ENCODE measurements around the gene PTGES3L.
A peak's percentile ranks its signal among the peaks of the same experiment; 100 is the strongest.
"Not testable (repeated sequence)": the region's sequence is repeated elsewhere in the genome, so short reads cannot be mapped to it uniquely, and the experiment has no call there.

PTGES3L gene

GRCh38 chr17:43014020-43014648, 34.3 kb upstream of the PTGES3L start:
- DNase-seq (ENCODE audit: low spot score): no peak

DNA sequence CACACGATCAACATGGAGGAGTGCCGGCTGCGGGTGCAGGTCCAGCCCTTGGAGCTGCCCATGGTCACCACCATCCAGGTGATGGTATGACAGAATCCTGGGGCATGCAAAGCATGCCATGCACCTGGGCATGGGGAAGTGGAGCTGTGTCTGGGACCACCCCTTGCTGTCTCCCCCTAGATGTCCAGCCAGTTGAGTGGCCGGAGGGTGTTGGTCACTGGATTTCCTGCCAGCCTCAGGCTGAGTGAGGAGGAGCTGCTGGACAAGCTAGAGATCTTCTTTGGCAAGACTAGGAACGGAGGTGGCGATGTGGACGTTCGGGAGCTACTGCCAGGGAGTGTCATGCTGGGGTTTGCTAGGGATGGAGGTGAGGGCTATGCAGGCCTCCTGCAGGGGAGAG, 33.4 kb upstream of the PTGES3L start:
- no peak for DNase-seq (ENCODE audit: low spot score)

DNA sequence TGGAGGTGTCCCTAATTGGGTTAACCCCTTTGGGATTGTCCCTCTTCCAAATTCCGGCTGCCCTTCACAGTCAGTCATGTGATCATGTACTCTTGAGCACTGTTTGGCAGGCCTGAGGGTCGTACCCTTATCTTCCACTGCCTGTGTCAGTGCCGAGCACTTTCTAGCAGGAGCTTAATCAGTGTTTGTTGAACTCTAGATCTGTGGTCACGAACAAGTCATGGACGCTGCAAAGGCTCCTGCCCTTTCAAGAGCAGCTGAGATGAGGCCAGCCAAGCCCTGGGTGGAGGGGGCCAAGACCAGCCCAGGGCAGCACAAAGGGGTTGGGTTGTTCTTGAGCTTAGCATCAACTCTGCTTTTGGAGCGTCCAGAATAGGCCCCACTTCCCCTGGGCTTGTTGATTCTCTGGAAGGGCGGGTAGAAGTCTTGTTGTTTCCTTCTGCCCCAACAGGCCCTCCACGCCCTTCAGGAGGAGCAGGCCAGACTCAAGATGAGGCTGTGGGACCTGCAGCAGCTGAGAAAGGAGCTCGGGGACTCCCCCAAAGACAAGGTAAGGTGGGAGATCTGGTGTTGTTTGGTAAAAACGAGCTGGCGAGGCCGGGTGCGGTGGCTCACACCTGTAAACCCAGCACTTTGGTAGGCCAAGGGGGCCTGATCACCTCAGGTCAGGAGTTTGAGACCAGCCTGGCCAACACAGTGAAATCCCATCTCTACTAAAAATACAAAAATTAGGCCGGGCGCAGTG, 32.0 kb upstream of the PTGES3L start:
- DNase-seq (ENCODE audit: low spot score): no peak

- DNase-seq (ENCODE audit: low spot score): no peak
Observed at GRCh38 chr17:43010667-43011308, 30.9 kb upstream of the PTGES3L start.

DNA sequence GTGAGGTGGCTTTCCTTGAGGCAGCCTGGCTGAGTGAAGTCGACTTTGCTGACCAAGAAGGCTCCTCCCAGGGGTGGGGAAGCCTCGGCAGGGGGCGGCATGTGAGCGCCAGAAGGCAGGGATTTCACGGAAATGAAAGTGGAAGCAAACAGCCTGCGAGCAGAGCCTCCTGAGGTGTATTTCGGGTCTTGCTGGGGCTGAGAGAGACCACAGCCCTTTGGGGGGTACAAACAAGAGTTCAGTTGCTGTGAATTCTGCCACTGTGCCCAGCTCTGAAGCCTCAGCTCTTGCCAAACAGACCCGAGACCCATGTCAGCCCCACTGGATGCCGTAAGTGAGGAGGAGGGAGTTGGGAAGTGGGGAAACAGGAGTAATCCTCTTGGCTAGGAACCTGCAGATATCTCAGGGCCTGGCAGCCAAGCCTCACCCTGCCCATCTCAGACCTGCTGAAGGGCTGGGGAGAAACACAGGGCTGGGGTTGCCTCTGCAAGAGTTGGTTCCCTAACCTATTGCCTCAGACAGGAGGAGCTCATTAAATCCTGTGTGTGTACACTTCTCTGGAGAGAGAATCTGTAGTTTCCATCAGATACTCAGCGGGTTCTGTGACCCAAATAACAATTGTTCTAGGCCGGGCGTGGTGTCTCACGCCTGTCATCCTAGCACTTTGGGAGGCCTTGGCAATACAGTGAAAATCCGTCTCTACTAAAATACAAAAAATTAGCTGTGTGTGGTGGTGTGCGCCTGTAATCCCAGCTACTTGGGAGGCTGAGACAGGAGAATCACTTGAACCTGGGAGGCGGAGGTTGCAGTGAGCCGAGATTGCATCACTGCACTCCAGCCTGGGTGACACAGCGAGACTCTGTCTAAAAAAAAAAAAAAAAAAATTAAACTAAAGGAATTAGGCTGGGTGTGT, 27.0 kb upstream of the PTGES3L start, which contains the start of gene IFI35:
TSS of gene IFI35 (plus strand) at position 146 of the 913 bp plus-strand sequence. CDS start at position 310, 164 bp downstream.
- no peak for DNase-seq (ENCODE audit: low spot score)

GRCh38 chr17:43003542-43004172, 23.8 kb upstream of the PTGES3L start:
- DNase-seq (ENCODE audit: low spot score): no peak

- not testable (repeated sequence) for DNase-seq (ENCODE audit: low spot score)
Observed at GRCh38 chr17:43000894-43001293, 21.0 kb upstream of the PTGES3L start.

DNA sequence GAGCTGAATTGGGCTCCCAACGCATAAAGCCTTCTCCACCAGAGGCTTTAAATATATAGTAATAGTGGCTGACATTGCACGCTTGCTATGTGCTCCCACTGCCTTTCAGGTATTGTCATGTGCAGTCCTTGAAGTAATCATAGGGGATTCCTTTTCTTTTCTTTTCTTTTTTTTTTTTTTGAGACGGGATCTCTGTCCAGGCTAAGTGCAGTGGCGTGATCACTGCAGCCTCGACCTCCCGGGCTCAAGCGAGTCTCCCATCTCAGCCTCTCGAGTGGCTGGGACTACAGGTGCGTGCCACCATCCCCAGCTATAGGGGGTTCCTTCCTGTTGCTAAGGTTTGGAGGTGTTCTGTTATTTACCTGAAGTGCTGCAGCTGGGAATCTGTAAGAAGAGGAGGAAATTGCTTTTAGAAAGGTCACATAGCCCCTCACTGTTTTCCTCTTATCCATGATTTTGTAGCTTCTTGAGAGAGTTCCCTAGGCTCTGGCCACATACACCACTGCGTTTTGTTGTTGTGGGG, 19.2 kb upstream of the PTGES3L start:
- DNase-seq (ENCODE audit: low spot score): no peak

DNA sequence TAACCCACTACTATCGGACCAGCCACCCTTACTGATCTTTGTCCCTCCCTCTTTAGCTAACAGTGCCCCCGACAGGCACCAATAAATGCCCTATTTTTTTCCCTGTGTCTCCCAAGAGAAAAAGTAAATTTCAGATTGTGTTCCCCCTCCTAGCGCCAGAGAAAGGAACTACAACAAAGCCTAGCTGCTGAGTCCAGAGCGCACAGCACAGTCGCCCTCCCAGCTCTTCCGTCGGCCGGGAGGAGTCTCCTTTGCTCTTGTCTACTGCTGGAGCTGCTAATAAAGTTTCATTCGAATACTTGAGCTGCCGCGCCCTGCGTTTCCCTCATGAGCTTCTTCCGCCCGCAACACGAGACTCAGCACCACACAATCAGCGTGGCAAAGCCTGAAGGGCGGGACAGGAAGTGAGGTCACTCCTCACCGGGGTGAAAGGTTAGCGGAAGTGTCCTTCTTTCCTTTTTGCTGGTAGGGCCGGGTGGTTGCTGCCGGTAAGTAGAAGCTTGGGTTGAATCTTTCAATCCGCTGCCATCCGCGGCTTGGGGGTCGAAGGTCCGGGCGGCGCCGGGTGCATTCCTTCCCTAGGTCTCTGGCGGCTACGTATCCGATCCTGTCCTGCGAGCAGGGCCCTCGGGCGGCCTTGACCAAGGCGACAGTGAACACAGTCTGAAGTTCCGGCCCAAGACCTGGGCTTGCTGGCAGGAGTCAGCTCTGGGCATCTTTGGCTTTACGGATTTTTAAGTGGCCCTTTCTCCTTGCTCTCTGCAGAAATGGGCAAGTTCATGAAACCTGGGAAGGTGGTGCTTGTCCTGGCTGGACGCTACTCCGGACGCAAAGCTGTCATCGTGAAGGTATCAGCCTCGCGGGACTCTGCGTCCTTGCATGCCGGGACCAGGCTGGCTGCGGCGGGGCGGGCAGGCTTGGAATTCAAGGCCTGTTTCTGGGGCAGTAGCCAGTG, 18.4 kb upstream of the PTGES3L start, which contains the start of gene RPL27:
TSS of gene RPL27 (plus strand) at position 436 of the 955 bp plus-strand sequence. CDS start at position 768, 332 bp downstream.
- DNase-seq (ENCODE audit: low spot score): peak; percentile 100

GRCh38 chr17:42997390-42997983, 17.6 kb upstream of the PTGES3L start:
- no peak for DNase-seq (ENCODE audit: low spot score)

DNA sequence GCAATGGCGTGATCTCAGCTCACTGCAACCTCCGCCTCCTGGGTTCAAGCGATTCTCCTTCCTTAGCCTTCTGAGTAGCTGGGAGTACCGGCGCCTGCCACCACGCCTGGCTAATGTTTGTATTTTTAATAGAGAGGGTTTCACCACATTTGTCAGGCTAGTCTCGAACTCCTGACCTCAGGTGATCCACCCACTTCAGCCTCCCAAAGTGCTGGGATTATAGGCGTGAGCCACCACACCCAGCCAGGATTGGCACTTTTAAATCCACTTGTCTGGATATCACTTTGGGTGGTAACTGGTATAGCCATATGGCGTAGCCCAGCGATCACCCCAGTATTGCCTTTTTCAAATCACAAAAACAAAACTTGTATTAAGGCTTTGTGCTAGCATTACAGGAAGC, 14.0 kb upstream of the PTGES3L start:
- not testable (repeated sequence) for DNase-seq (ENCODE audit: low spot score)

DNA sequence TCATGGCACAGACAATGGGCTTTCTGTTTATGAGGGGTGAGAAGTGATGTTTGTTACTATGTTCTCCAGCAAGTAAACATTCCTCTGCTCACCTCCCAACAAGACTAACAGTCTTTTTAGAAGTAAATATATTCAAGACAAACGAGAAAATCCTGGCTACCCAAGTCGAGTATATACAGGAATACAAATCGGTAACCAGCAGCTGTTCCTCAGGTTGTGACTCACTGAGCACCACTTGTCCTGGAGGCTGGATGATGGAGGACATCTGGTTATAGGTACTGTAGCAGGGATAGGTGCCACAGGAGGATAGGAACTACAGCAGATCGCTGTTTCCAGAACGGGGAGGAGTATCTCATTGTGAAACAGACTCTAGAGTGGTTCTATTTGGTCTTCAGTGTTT, 13.0 kb upstream of the PTGES3L start:
- DNase-seq (ENCODE audit: low spot score): no peak

DNA sequence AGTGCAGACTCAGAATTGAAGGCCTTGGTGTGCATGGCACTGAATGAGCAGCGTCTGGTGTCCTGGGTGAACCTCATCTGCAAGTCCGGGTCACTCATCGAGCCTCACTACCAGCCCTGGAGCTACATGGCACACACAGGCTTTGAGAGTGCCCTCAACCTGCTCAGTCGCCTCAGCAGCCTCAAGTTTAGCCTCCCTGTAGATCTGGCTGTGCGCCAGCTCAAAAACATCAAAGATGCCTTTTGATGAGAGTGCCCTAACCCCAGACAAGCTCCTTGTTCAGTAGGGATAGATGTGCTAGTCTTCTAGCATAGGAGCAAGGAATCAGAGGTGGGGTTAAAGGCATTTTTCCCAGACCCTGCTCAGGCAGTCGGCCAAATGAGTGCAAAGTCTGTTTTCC, 11.6 kb upstream of the PTGES3L start:
- no peak for DNase-seq (ENCODE audit: low spot score)

DNA sequence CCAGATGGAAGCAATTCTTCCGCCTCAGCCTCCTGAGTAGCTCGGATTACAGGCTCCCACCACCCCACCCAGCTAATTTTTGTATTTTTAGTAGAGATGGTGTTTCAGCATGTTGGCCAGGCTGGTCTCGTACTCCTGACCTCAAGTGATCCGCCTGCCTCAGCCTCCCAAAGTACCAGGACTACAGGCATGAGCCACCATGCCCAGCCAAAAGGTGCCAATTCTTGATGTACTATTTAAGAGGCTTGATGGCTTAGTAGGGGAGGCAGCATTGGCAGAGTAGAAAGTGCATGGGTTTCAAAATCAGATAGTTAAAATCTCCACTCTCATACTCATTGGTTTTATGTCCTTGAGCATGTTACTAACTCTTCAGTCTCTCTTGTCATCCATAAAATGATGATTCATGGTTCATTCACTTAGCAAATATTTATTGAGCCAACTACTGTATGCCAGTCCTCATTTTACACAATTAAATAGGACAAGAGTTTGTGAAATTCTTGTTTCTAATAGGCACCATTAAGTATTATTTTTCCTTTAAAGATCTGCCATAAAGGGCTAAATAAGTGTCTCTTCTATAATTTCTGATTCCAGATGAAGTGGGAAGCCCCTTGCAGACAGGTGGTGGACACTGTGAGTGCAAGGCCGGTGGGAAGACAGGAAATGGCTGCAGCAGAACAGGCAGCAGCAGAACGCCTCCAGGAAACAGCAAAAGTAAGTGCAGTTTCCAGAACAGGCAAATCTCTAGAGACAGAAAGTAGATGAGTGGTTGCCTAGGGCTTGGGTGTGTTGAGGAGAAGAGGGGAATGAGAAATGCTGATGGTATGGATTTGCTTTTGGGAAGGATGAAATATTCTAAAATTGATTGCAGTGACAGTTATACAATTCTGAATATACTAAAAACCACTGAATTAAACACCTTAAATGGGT, 10.1 kb upstream of the PTGES3L start:
- no peak for DNase-seq (ENCODE audit: low spot score)

GRCh38 chr17:42989141-42989540, 9.3 kb upstream of the PTGES3L start:
- DNase-seq (ENCODE audit: low spot score): no peak

DNA sequence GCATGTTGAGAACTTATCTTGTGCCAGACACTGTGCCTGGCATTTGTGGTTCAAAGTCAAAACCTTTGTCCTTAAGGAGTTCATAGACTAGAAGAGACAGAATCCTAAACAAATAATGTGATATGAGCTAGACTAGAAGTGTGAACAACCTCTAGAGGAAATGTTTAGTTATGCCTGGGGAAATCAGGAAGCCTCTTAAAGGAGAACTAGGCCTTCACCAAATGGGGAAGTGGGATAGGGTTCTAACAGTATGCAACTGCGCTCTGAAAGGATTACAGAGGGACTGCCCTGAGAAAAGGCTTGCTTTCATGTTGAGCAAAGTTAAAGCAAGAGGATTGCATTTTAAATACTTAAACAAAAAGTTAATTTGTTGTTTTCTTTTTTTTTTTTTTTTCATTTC, 5.3 kb upstream of the PTGES3L start:
- DNase-seq (ENCODE audit: low spot score): no peak

GRCh38 chr17:42982266-42982665, 2.4 kb upstream of the PTGES3L start:
- no peak for DNase-seq (ENCODE audit: low spot score)

DNA sequence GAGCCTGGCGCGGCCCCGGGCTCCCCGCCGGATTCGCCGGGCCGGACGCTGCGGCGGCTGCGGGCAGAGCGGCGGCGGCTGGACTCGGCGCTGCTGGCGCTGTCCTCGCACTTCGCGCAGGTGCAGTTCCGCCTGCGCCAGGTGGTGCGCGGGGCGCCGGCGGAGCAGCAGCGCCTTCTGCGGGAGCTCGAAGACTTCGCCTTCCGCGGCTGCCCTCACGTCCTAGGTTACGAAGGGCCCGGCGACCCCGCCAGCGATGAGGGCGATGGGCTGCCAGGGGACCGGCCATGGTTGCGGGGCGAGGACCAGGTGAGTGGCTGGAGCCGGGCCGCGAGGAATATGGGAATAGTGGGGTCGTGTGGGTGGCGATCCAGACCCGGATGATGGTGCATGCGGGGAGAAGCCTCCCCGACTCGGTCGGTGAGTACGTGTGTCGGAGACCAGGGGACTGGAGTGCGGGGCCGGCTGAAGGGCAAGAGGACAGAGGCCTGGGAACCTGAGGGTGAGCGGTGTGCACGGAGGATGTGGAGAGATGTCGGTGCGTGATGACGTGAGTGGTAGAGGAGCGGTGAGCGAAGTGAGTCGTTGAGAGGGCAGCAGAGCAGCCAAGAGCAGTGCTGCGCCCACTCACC, 1.0 kb upstream of the PTGES3L start:
- DNase-seq (ENCODE audit: low spot score): peak; percentile 61
